GF-D8 (cell line): Measurements from ENCODE around the gene ADAD2.

ENCODE experiments used
- DNase-seq: peaks from one replicate; lab custom pipeline; 2025; lab: John Stamatoyannopoulos, UW

ADAD2 gene

GRCh38 chr16:84223456-84223855, 32.5 kb downstream of the ADAD2 start:
- DNase-seq, result no peak

- DNase-seq, result no peak
Observed at GRCh38 chr16:84224554-84224953, 33.6 kb downstream of the ADAD2 start.

GRCh38 chr16:84225126-84225525, 34.2 kb downstream of the ADAD2 start:
- DNase-seq, result no peak

GRCh38 chr16:84225571-84225970, 34.6 kb downstream of the ADAD2 start:
- DNase-seq, result no peak

GRCh38 chr16:84226026-84226425, 35.1 kb downstream of the ADAD2 start:
- no peak for DNase-seq

GRCh38 chr16:84227548-84227947, 36.6 kb downstream of the ADAD2 start:
- no peak for DNase-seq

GRCh38 chr16:84228256-84228838, 37.4 kb downstream of the ADAD2 start:
- DNase-seq, result no peak

- no peak for DNase-seq
Observed at GRCh38 chr16:84229471-84229870, 38.5 kb downstream of the ADAD2 start.

- no peak for DNase-seq
Observed at GRCh38 chr16:84232060-84232459, 41.1 kb downstream of the ADAD2 start.

- DNase-seq, result no peak
Observed at GRCh38 chr16:84232969-84233368, 42.0 kb downstream of the ADAD2 start.

GRCh38 chr16:84233748-84234147, 42.8 kb downstream of the ADAD2 start:
- DNase-seq, result no peak

GRCh38 chr16:84234321-84235241, 43.6 kb downstream of the ADAD2 start:
- no peak for DNase-seq

- DNase-seq, result no peak
Observed at GRCh38 chr16:84236671-84237070, 45.7 kb downstream of the ADAD2 start.

GRCh38 chr16:84237994-84238750, 47.2 kb downstream of the ADAD2 start:
- no peak for DNase-seq

GRCh38 chr16:84239141-84239769, 48.3 kb downstream of the ADAD2 start:
- DNase-seq, result no peak

GRCh38 chr16:84239909-84240308, 49.0 kb downstream of the ADAD2 start, which contains the start of gene KCNG4:
TSS of gene KCNG4 (minus strand) at chr16:84240012. CDS start at chr16:84237485, 2,527 bp downstream.
- DNase-seq, result no peak

GRCh38 chr16:84240455-84240854, 49.5 kb downstream of the ADAD2 start:
- DNase-seq, result no peak

GRCh38 chr16:84241778-84242177, 50.8 kb downstream of the ADAD2 start:
- DNase-seq, result no peak

- DNase-seq, result no peak
Observed at GRCh38 chr16:84242839-84243238, 51.9 kb downstream of the ADAD2 start.

- no peak for DNase-seq
Observed at GRCh38 chr16:84243732-84244131, 52.8 kb downstream of the ADAD2 start.

GRCh38 chr16:84244728-84245127, 53.8 kb downstream of the ADAD2 start:
- DNase-seq, result no peak
